ENCODE results near the gene LRRIQ4. TPM values are rescaled to one million over a fixed set of nuclear protein-coding genes. Genes with fewer than 3 reads are reported as not detected.

The LRRIQ4 gene
- 0.33 TPM for total RNA-seq

DNA sequence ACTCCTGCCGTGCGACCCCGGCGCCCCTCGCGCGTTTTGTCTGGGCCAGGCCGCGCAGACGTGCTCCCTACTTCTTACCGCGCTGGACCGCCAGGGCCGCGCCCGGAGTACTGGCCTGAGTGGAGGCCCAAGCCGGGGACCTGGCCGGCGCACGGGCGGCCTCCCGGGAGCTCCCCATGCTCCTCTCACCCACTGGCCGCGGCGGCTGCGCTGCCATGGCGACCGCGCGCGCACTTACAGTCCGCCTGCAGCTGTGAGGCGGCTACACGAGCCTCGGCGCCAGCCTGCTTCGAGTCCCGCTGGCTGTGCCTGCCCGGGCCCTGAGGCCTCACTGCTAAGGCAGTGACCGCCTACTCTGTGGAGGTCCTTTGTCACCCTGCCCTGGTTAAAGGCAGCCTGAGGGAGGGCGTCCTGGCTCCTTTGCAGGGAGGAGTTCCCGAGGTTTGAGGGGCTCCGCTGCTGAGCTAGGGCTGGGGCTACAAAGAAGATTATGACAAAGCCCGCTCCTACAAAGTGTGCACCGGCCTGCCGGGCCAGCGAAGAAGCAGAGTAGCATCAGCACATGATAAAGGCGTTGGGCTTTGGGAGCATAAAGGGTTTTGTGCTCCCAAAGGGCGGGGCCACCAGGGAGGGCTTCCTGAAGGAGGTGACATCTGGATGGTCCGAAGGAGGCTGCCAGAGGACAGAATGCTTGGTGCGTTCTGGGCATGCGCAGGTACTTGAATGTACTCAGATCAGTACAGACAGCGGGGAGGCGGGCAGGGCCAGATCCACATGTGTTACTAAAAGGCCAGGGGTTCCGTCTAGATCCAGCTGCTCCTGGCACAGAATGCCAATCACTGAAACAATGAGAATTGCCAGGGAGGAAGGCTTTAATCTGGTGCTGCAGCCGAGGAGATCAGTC lies at the start of gene LRRIQ4, which contains the start of gene LRRC34:
LRRIQ4 (plus strand) TSS at position 539 of the 904 bp plus-strand sequence. CDS start 9,052 bp downstream, outside the sequence.
LRRC34 (minus strand) TSS at position 573 of the 904 bp plus-strand sequence; CDS start at position 217, 356 bp downstream.

DNA sequence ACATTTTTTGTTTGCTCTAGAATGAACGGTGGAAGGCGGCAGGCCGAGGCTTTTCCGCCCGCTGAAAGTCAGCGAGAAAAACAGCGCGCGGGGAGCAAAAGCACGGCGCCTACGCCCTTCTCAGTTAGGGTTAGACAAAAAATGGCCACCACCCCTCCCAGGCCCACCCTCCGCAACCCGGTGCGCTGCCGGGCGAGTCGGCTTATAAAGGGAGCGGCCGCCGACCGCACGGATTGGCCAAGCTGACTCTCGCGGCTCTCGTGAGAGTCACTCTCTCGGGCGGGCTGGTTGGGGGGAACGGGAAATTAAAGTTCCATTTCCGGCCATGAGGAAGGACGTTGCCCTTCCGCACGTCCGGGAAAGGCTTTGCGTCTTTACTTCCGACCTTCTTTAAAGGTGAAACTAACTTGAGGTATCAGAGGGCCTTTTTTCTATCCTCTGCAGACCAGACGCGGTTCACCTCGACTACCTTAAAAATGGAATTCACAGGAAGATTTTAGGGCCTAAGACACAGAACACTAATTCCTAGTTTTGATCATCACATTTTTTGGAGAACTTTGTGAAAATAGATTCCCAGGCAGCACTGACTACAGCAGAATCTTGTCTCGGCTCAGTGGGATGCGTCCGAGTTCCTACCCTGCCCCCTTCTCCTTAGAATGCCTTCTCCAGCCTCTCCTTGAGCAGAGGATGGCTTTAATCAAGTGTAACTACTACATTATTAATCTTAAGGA lies 47.6 kb upstream of the LRRIQ4 start, which contains the start of gene TERC:
TERC (minus strand) TSS at position 179 of the 731 bp plus-strand sequence.

DNA sequence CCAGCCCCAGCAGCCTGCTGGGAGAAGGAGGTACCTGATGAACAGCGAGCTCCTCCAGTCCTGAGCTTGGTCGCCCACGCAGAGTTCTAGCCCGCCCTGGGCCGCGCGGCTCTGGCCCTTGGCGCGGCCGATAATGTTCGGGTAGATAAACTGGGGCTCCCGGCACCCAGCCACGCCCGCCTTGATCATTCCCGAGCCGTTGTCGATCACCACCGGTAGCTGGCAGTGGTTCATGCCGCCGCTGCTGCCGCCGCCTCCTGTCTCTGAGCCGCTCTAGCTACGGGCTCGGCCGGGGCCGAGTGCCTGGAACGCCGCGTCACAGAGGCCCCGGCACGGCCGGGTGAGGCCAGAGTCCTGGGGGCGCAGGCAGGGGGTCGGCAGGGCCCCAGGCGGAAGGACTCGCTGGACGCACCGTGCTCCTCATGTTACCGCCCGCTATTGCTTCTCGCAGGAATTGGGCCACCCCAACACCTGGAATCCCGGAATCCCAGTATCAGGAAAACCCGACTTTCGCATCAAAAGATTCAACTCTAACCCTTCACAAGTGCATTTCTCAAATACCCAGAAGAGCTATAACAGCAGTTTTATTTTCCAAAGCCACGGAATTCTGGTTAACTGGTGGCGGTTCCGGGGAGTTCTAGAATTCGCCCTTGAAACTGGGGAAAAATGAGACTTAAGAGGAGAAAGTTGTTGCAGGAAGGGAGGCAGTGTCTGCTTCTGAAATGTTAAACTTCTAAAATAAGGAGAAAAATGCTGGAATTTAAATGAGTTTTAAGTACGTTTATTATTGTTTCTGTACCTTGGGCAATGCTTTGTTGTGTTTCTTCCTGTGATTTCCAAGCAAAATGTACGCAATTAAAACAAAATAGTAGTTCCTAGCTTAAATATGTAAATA lies 43.1 kb upstream of the LRRIQ4 start, which contains the start of gene ACTRT3:
ACTRT3 (minus strand) TSS at position 275 of the 895 bp plus-strand sequence; CDS start at position 234, 41 bp downstream.

DNA sequence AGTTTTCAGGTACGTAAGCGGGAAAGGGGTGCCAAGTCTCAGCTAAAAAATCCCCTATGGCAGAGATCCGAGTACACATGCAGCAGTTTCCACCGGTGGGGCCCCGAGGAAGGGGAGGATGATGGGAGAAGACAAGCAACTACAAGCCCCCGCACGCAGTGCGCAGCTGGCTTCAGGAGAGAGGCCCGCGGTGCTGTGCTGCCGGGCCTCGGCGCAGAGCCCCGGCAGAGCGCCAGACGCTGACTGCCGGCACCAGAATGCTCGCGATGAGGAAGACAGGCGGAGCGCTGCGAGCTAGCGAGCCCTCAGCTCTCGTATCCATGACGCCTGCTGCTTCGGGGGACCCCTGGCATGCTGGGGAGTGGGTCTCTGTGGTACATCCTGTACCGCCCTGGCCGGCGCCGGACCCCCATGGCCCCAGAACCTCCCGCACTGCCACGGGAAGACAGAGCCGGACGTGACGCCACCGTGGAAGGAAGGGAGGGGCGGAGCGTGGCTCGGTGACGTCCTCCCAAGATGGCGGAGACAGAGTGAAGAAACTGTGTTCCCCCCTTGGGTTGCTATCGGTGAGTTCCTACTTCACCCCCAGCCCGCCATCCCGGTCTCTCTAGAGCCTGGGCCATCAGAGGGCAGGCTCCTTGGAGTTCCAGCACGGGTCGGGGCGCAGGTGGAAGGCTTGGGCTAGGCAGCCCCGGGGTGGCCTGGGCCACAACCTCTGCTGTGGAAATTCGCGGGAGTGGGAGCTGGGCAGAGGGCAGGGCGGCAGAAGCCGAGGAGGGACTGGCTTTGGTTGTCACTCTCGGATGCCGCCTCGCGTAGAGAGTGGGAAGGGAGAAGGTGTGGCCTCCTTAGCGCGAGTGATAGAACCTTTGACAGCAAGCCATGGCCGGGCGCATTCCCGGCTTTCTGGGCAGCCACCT lies 39.5 kb upstream of the LRRIQ4 start, which contains the start of gene MYNN:
MYNN (plus strand) TSS at position 500 of the 920 bp plus-strand sequence. CDS start 900 bp downstream, outside the sequence.

DNA sequence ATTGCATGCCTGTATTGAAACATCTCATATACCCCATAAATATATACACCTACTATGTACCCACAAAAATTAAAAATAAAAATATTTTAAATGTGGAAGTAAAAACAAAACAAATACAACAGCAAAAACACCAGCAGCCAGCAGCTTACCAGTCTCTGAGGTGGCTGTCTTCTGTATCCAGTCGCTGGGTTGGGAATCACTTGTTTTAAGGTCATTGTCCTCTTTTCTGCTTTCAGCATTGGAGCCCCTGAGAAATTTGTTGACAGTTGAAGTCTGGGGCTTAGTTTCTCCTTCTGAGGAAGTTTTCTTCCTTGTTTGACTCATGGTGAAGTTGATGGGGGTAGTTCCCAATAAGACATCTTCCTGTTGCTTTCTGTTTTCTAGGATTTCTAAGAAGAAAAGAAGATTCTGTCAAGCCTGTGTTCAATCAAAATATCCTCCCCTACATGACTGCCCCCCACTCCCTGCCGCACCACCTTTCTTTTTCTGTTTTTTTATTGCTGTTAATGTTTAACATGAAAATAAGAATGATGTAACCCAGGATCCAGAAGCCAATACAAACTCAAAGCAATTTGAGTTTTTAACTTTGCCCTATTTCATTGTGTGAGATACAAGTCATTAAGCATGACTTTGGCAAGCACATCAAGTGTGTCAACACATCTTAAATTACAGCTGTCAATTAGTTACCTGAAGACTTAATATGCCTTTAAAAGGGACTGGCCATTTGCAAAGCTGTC lies 57.0 kb downstream of the LRRIQ4 start, which contains the start of gene LRRC31:
LRRC31 (minus strand) TSS at position 452 of the 737 bp plus-strand sequence; CDS start at position 324, 128 bp downstream.

Other genes starting within 250 kb of the LRRIQ4 start
- 19.2 TPM for gene MECOM, start 149.2 kb upstream of the LRRIQ4 start, total RNA-seq
- 215 TPM for gene TERC, start 47.8 kb upstream of the LRRIQ4 start, total RNA-seq
- gene ACTRT3, start 43.3 kb upstream of the LRRIQ4 start, total RNA-seq: 2.6 TPM
- 36.2 TPM for gene MYNN, start 39.5 kb upstream of the LRRIQ4 start, total RNA-seq
- 17.3 TPM for gene LRRC34, start within 50 bp of the LRRIQ4 start, total RNA-seq
- not detected for gene LRRC31, start 57.1 kb downstream of the LRRIQ4 start, total RNA-seq
- 22.0 TPM for gene SAMD7, start 98.7 kb downstream of the LRRIQ4 start, total RNA-seq
- gene SEC62, start 153.9 kb downstream of the LRRIQ4 start, total RNA-seq: 94.3 TPM
- 61.7 TPM for gene GPR160, start 225.1 kb downstream of the LRRIQ4 start, total RNA-seq